H1 (cell line): Measurements from ENCODE around the gene PSMD5. TPM values are rescaled to one million over a fixed set of nuclear protein-coding genes. Genes with fewer than 3 reads are reported as not detected.
A peak's percentile ranks its signal among the peaks of the same experiment; 100 is the strongest.

ENCODE experiments used
- CTCF ChIA-PET: fragments of 300-600 bp; sonication (Branson Sonifier 250); formaldehyde crosslinking; loops from one replicate; lab custom pipeline; 2021; ENCODE audit not compliant: partially characterized antibody; lab: Charles Lee
- POLR2A ChIA-PET: fragments of 300-600 bp; sonication (Branson Sonifier 250); formaldehyde crosslinking; loops from one replicate; lab custom pipeline; 2021; ENCODE audit warnings: inconsistent platforms; ENCODE audit not compliant: partially characterized antibody; lab: Charles Lee
- DNase-seq, 2 experiments: peaks; one replicate each; pipeline versions ENCODE4 v3.0.0 to v3.0.0-alpha.2; 2010 to 2022; ENCODE audit warnings: low spot score in 2 of 2, low read depth in 1 of 2, mixed read lengths in 1 of 2
- FAIRE-seq: peaks from 2 replicates; lab custom pipeline; 2011; peaks lifted over from hg19 to GRCh38; lab: Jason Lieb, UNC
- H2AFZ ChIP-seq: 2 replicates; pipeline ENCODE4 v1.8.1; 2012; ENCODE audit warnings: low read length, inconsistent platforms
- H2AK5ac ChIP-seq: 2 replicates; pipeline ENCODE4 v1.6.1; 2013; ENCODE audit warnings: low read depth, low read length
- H2BK120ac ChIP-seq: replicated peaks from 2 replicates; pipeline ENCODE3; 2013; ENCODE audit warnings: low read depth, low read length, inconsistent platforms
- H2BK12ac ChIP-seq: 2 replicates; pipeline ENCODE4 v1.6.1; 2013; ENCODE audit warnings: low read depth, low read length
- H2BK15ac ChIP-seq: 2 replicates; pipeline ENCODE4 v1.6.1; 2013; ENCODE audit warnings: low read length
- H2BK20ac ChIP-seq: 2 replicates; pipeline ENCODE4 v1.6.1; 2013; ENCODE audit warnings: low read length
- H2BK5ac ChIP-seq: 2 replicates; pipeline ENCODE4 v1.6.1; 2013; ENCODE audit warnings: low read depth, low read length
- H3K14ac ChIP-seq: 2 replicates; pipeline ENCODE4 v1.6.1; 2013; ENCODE audit warnings: inconsistent platforms; ENCODE audit not compliant: insufficient read length
- H3K18ac ChIP-seq: 2 replicates; pipeline ENCODE4 v1.6.1; 2013; ENCODE audit warnings: low read length; ENCODE audit errors: extremely low read depth
- H3K23ac ChIP-seq: 2 replicates; pipeline ENCODE4 v1.6.1; 2013; ENCODE audit warnings: inconsistent platforms; ENCODE audit not compliant: insufficient read length
- H3K23me2 ChIP-seq: 2 replicates; pipeline ENCODE4 v1.6.1; 2013; ENCODE audit warnings: low read depth, low read length
- H3K27ac ChIP-seq: 2 replicates; pipeline ENCODE4 v1.6.1; 2011; ENCODE audit warnings: low read depth, low read length, inconsistent platforms
- H3K27me3 ChIP-seq, 4 experiments: replicated peaks in 1 of 4; 1 replicate in 1 of 4; 2 replicates in 3 of 4; pipeline versions ENCODE4 v1.6.1 to v1.8.1; 2011 to 2013; ENCODE audit warnings: low read length in 3 of 4, mild to moderate bottlenecking in 3 of 4, inconsistent platforms in 2 of 4, mixed read lengths in 2 of 4, moderate library complexity in 1 of 4; ENCODE audit not compliant: control insufficient read depth in 3 of 4, insufficient read depth in 3 of 4; ENCODE audit errors: extremely low read depth in 1 of 4
- H3K36me3 ChIP-seq, 4 experiments: 2 replicates each; pipeline versions ENCODE4 v1.6.1 to v1.8.1; 2011 to 2013; ENCODE audit warnings: mild to moderate bottlenecking in 4 of 4, low read length in 3 of 4, moderate library complexity in 2 of 4, control low read depth in 1 of 4, inconsistent platforms in 1 of 4; ENCODE audit not compliant: insufficient read depth in 4 of 4, control insufficient read depth in 2 of 4
- H3K4ac ChIP-seq: replicated peaks from 2 replicates; pipeline ENCODE3; 2013; ENCODE audit warnings: low read length, low read depth, mixed read lengths, inconsistent platforms; ENCODE audit not compliant: insufficient read length
- H3K4me1 ChIP-seq, 4 experiments: replicated peaks in 1 of 4; 1 replicate in 1 of 4; 2 replicates in 3 of 4; pipeline versions ENCODE4 v1.6.1 to v1.8.1; 2011 to 2013; ENCODE audit warnings: low read length in 3 of 4, inconsistent platforms in 2 of 4, mixed read lengths in 1 of 4; ENCODE audit not compliant: insufficient read depth in 4 of 4, control insufficient read depth in 3 of 4
- H3K4me2 ChIP-seq, 2 experiments: 2 replicates each; pipeline versions ENCODE4 v1.6.1 to v1.8.1; 2011 to 2013; ENCODE audit warnings: low read depth in 2 of 2, low read length in 2 of 2, control low read depth in 1 of 2, inconsistent platforms in 1 of 2, mild to moderate bottlenecking in 1 of 2; ENCODE audit not compliant: insufficient read depth in 1 of 2
- H3K4me3 ChIP-seq, 4 experiments: fragments of 200-600, 300-600 bp in 1 of 4; sonication (generic), shearing (Covaris generic), sonication (Bioruptor Twin) in 1 of 4; 2 replicates each; pipeline versions ENCODE4 v1.5.1 to v1.8.1; 2011 to 2016; ENCODE audit warnings: low read length in 4 of 4, low read depth in 3 of 4, control low read depth in 2 of 4, inconsistent platforms in 2 of 4, mild to moderate bottlenecking in 2 of 4, mixed read lengths in 1 of 4, moderate library complexity in 1 of 4; ENCODE audit not compliant: insufficient read depth in 2 of 4; ENCODE audit errors: extremely low read depth in 1 of 4
- H3K56ac ChIP-seq: replicated peaks from 2 replicates; pipeline ENCODE3; 2013; ENCODE audit warnings: low read depth, mild to moderate bottlenecking, mixed read lengths, low read length, inconsistent platforms; ENCODE audit not compliant: insufficient read length
- H3K79me1 ChIP-seq: 2 replicates; pipeline ENCODE4 v1.6.1; 2013; ENCODE audit warnings: low read depth, low read length, control low read depth
- H3K79me2 ChIP-seq, 2 experiments: 2 replicates each; pipeline versions ENCODE4 v1.6.1 to v1.8.1; 2012 to 2013; ENCODE audit warnings: low read length in 2 of 2, mild to moderate bottlenecking in 2 of 2, inconsistent platforms in 1 of 2; ENCODE audit not compliant: insufficient read depth in 2 of 2, control insufficient read depth in 1 of 2
- H3K9ac ChIP-seq, 4 experiments: replicated peaks in 1 of 4; 1 replicate in 1 of 4; 2 replicates in 3 of 4; pipeline versions ENCODE4 v1.6.1 to v1.8.1; 2011 to 2013; ENCODE audit warnings: low read depth in 3 of 4, low read length in 3 of 4, control low read depth in 2 of 4, mild to moderate bottlenecking in 2 of 4, moderate library complexity in 2 of 4, inconsistent platforms in 1 of 4; ENCODE audit errors: extremely low read depth in 1 of 4
- H3K9me3 ChIP-seq, 2 experiments: 2 replicates each; pipeline versions ENCODE4 v1.6.1 to v1.8.1; 2012 to 2013; ENCODE audit warnings: mild to moderate bottlenecking in 2 of 2, moderate library complexity in 2 of 2, control low read depth in 1 of 2, inconsistent platforms in 1 of 2, low read depth in 1 of 2, low read length in 1 of 2, mixed read lengths in 1 of 2; ENCODE audit not compliant: insufficient read depth in 2 of 2
- H4K20me1 ChIP-seq, 2 experiments: replicated peaks in 1 of 2; 2 replicates each; pipeline versions ENCODE3 to v1.8.1; 2011 to 2013; ENCODE audit warnings: inconsistent platforms in 2 of 2, low read length in 2 of 2, mild to moderate bottlenecking in 1 of 2; ENCODE audit not compliant: insufficient read depth in 2 of 2, control insufficient read depth in 1 of 2
- H4K5ac ChIP-seq: 2 replicates; pipeline ENCODE4 v1.6.1; 2013; ENCODE audit warnings: low read length, low read depth, mixed read lengths, inconsistent platforms; ENCODE audit not compliant: insufficient read length
- H4K8ac ChIP-seq: 2 replicates; pipeline ENCODE4 v1.8.0; 2013; ENCODE audit warnings: mild to moderate bottlenecking, moderate library complexity, low read length, inconsistent platforms; ENCODE audit not compliant: insufficient read depth; ENCODE audit errors: extremely low read depth
- H4K91ac ChIP-seq: replicated peaks from 2 replicates; pipeline ENCODE3; 2013; ENCODE audit warnings: low read length, mixed read lengths, inconsistent platforms; ENCODE audit not compliant: insufficient read length
- BRCA1 ChIP-seq: IDR thresholded peaks from 2 replicates; pipeline ENCODE4 v1.6.1; 2012; ENCODE audit warnings: low read depth, low read length, improper control_type of control experiment
- CREB1 ChIP-seq: IDR thresholded peaks from 2 replicates; pipeline ENCODE4 v1.6.1; 2012; ENCODE audit warnings: inconsistent platforms
- KDM4A ChIP-seq: IDR thresholded peaks from one replicate; pipeline ENCODE4 v1.7.1; 2012; ENCODE audit warnings: low read depth, mild to moderate bottlenecking, moderate library complexity, low read length, inconsistent platforms; ENCODE audit not compliant: severe bottlenecking
- RAD21 ChIP-seq, 2 experiments: IDR thresholded peaks in 1 of 2; conservative IDR thresholded peaks in 1 of 2; 2 replicates each; pipeline ENCODE4 v1.6.1; 2011; ENCODE audit warnings: low read depth in 2 of 2, low read length in 2 of 2, improper control_type of control experiment in 1 of 2, inconsistent platforms in 1 of 2, mild to moderate bottlenecking in 1 of 2, moderate library complexity in 1 of 2
- RFX5 ChIP-seq: IDR thresholded peaks from 2 replicates; pipeline ENCODE4 v1.6.1; 2011; ENCODE audit warnings: low read depth, low read length, improper control_type of control experiment, borderline replicate concordance
- TAF1 ChIP-seq: IDR thresholded peaks from 2 replicates; pipeline ENCODE4 v1.6.1; 2011; ENCODE audit warnings: mild to moderate bottlenecking, low read depth, low read length
- YY1 ChIP-seq: IDR thresholded peaks from 2 replicates; pipeline ENCODE4 v1.6.1; 2011; ENCODE audit warnings: low read depth, mild to moderate bottlenecking, low read length
- WGBS, 2 experiments: shearing (Covaris generic) in 1 of 2; methylation state at CpG; one replicate each; pipeline versions ENCODE4 v1.1.6 to v1.1.7; 2013 to 2015; ENCODE audit warnings: low lambda C conversion rate in 2 of 2, mixed read lengths in 2 of 2, inconsistent platforms in 1 of 2, low coverage in 1 of 2, missing lambda C conversion rate in 1 of 2; ENCODE audit not compliant: insufficient replicate concordance in 2 of 2, insufficient coverage in 1 of 2, insufficient read length in 1 of 2; ENCODE audit errors: extremely low coverage in 1 of 2, missing lambda C conversion rate in 1 of 2; 5-methylcytosine and 5-hydroxymethylcytosine counted together
- polyA plus RNA-seq, 7 experiments: library from polyadenylated mRNA; depleted of rRNA in 3 of 7; stranded (reverse) in 5 of 7; unstranded in 2 of 7; fragments of >200 nt in 5 of 7; fragments of 200-250 nt in 2 of 7; gene quantifications; 1 replicate in 5 of 7; 2 replicates in 1 of 7; 4 replicates in 1 of 7; pipeline versions ENCODE4 v1.2.1 to v1.2.3, GENCODE V29; 2011 to 2013; ENCODE audit warnings: missing spikeins in 2 of 7, mixed read lengths in 2 of 7
- total RNA-seq: library from RNA; stranded (reverse); fragmentation: NEBNext Ultra II Directional; extraction: Animal tissue kit (Norgen Biotek cat#: 25700); gene quantifications from 2 replicates; pipeline ENCODE4 v1.2.1, GENCODE V29; 2021
- TF ChIP-seq, protein P1 (sequence below): IDR thresholded peaks from 2 replicates; pipeline ENCODE4 v1.6.1; 2012; ENCODE audit warnings: inconsistent platforms

Gene PSMD5
- total and polyA plus RNA-seq, 2 of the 8 experiments (the other 6 are each of a cell fraction or from before 2014, with no cell fraction given) = 19.2 to 30.5 TPM

DNA sequence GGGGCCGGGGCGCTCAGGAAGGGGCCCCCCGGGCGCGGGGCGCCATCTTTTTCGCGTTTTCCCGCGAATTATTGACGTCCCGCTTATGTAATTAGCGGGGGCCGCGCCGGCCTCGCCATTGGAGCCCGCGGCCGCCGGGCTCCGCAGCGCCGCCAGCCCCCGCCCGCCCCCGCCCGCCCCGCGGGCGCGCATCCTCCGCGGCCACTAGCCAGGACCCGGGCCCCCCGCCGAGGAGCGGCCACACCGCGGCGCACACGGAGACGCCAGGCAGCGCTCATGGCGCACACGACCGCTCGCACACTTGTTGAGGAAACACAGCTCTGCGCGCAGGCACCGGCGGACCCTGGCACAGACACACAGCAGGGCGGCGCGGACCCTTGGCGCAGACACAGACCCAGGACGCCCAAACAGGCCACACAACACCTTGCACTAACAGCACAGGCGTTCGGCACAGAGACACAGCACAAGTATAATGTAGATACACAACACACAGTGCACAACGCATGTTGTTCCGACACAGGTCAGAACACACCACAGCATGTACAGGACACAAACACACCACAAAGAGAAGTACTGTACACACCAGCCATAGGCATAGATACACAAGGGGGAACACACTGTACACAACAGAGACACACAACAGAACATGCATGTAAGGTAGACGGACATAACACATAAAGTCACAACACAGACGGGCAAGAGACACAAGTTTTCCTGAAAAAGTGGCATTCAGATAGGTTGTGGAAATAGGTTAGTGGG, 34.7 kb upstream of the PSMD5 start:
- Histone ChIP-seq H2AK5ac (peak overlapping the region; percentile 97), H3K4me3 (peak overlapping the region; percentile 34 to 56 (median 39)), H3K4me1 (peaks cover 23 to 44% (median 34%) of the 10 kb centered on the region in 4 experiments), H4K91ac (peak overlapping the region; percentile 82), H3K56ac (peak overlapping the region; percentile 62), H3K4ac (peak overlapping the region; percentile 4), H2AFZ (peak overlapping the region; percentile 12), H3K9me3 (no peaks in the 10 kb centered on the region), H3K9ac (peak overlapping the region in 3 of 4 experiments; percentile 21 to 58 (median 38); a peak in 4 of 7 replicates), H4K5ac (peak overlapping the region; percentile 39), H4K8ac (peak overlapping the region; percentile 93), H2BK120ac (peak overlapping the region; percentile 2), H3K27me3 (peaks cover 0 to 4% (median 1%) of the 10 kb centered on the region in 4 experiments; a peak in 3 of 7 replicates), H3K23me2 (peaks cover 10% of the 10 kb centered on the region), H3K36me3 (peaks cover 0 to 3% (median 0%) of the 10 kb centered on the region in 4 experiments; a peak in 1 of 8 replicates), H3K79me2 (no peaks in the 10 kb centered on the region), H3K23ac (peak overlapping the region; percentile 83), H3K79me1 (no peaks in the 10 kb centered on the region), H3K4me2 (peak overlapping the region; percentile 79 to 85), H3K27ac (no peak overlapping the region), H3K18ac (peak overlapping the region; percentile 93), H2BK5ac (peak overlapping the region; percentile 93; the same call in 1 of the 2 replicates), H4K20me1 (no peaks in the 10 kb centered on the region), H3K14ac (peak overlapping the region; percentile 20), H2BK20ac (peak overlapping the region; percentile 98), H2BK15ac (peak overlapping the region; percentile 100), H2BK12ac (peak overlapping the region; percentile 99)
- 22% methylated on average over 23 of the region's 63 CpGs; no CpG with 5 or more reads in 1 of the 2 experiments for WGBS, 2 experiments
- POLR2A ChIA-PET = interaction anchor here (0.6 to 1.4 kb wide), 2 partner anchors 16 to 521 kb away, joined by 3 to 4 read pairs; no protein-coding TSS in a partner anchor
- FAIRE-seq (no peak), DNase-seq (peak in 1 of 2 experiments; percentile 69)
- CTCF ChIA-PET = interaction anchor here (0.5 to 2.1 kb wide), 4 partner anchors 9 to 104 kb away, joined by 3 to 8 read pairs (median 4); no protein-coding TSS in a partner anchor
- no peak for TF ChIP-seq BRCA1
- TF ChIP-seq RFX5 = no peak
- TF ChIP-seq, protein P1, sequence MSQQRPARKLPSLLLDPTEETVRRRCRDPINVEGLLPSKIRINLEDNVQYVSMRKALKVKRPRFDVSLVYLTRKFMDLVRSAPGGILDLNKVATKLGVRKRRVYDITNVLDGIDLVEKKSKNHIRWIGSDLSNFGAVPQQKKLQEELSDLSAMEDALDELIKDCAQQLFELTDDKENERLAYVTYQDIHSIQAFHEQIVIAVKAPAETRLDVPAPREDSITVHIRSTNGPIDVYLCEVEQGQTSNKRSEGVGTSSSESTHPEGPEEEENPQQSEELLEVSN = peak; percentile 69
- peak; percentile 33 for TF ChIP-seq KDM4A
- peak; percentile 71; the same call in 1 of the 2 replicates for TF ChIP-seq YY1
- TF ChIP-seq CREB1 = 0 out of 2 replicates have a peak, but pooled peaks have one; percentile 25
- peak; percentile 17; the same call in 1 of the 2 replicates for TF ChIP-seq TAF1
- TF ChIP-seq RAD21 (IDR thresholded peaks at IDR 0.05 in 1 of 2, conservative IDR thresholded peaks at IDR 0.05 in 1 of 2; ENCODE audit: low read depth in 2 of 2, low read length in 2 of 2) = no peak
